ENCODE results near the gene CLUH.
A peak's percentile ranks its signal among the peaks of the same experiment; 100 is the strongest.

Gene CLUH

GRCh38 chr17:2703181-2703580 lies 8.4 kb downstream of the CLUH start:
- Histone ChIP-seq H2AK5ac (ENCODE audit: low read length) (no peak overlapping the region), H3K36me3 (ENCODE audit: control insufficient read depth in 1 of 2, insufficient read depth in 2 of 2, low read length in 2 of 2) (peaks cover 38 to 51% of the 10 kb centered on the region in 2 experiments), H4K12ac (ENCODE audit: low read depth, low read length) (no peak overlapping the region), H3K18ac (ENCODE audit: low read length) (no peak overlapping the region), H3K27ac (ENCODE audit: low read depth, low read length) (no peak overlapping the region), H3K4me2 (ENCODE audit: low read length) (no peak overlapping the region), H3K9me3 (ENCODE audit: insufficient read depth, low read depth, low read length) (peaks cover under 1% of the 10 kb centered on the region), H2BK120ac (ENCODE audit: insufficient read depth, low read length, poor library complexity) (no peak overlapping the region), H3K23ac (ENCODE audit: low read length) (no peak overlapping the region), H3K79me1 (ENCODE audit: low read length) (no peaks in the 10 kb centered on the region), H3K9ac (ENCODE audit: low read length) (no peak overlapping the region), H3K79me2 (ENCODE audit: control insufficient read depth, insufficient read depth, low read length, poor library complexity) (peaks cover 2% of the 10 kb centered on the region), H3K4ac (ENCODE audit: low read depth, low read length) (no peak overlapping the region), H3K27me3 (ENCODE audit: insufficient read depth, low read length) (no peaks in the 10 kb centered on the region), H4K8ac (ENCODE audit: low read depth, low read length) (no peak overlapping the region), H2BK5ac (ENCODE audit: low read depth, low read length, poor library complexity) (no peak overlapping the region), H3K14ac (ENCODE audit: low read length) (no peak overlapping the region), H3K4me1 (ENCODE audit: control insufficient read depth in 1 of 2, insufficient read depth in 2 of 2, low read length in 2 of 2) (no peaks in the 10 kb centered on the region), H3K4me3 (ENCODE audit: low read depth, low read length) (peak overlapping the region; percentile 10), H2AFZ (ENCODE audit: insufficient read depth, low read length, poor library complexity) (no peak overlapping the region), H4K91ac (ENCODE audit: low read depth, low read length) (no peak overlapping the region), H2BK12ac (ENCODE audit: low read length) (no peak overlapping the region)
- no CpG with 5 or more reads among the region's 20 CpGs for WGBS (ENCODE audit: extremely low coverage, insufficient coverage, insufficient read length)
- DNase-seq: no peak

GRCh38 chr17:2701996-2702741 lies 9.4 kb downstream of the CLUH start:
- Histone ChIP-seq H2AK5ac (ENCODE audit: low read length) (no peak overlapping the region), H3K9me3 (ENCODE audit: insufficient read depth, low read depth, low read length) (peaks cover 4% of the 10 kb centered on the region), H3K4ac (ENCODE audit: low read depth, low read length) (no peak overlapping the region), H3K79me2 (ENCODE audit: control insufficient read depth, insufficient read depth, low read length, poor library complexity) (no peaks in the 10 kb centered on the region), H3K14ac (ENCODE audit: low read length) (no peak overlapping the region), H4K12ac (ENCODE audit: low read depth, low read length) (no peak overlapping the region), H3K79me1 (ENCODE audit: low read length) (no peaks in the 10 kb centered on the region), H3K18ac (ENCODE audit: low read length) (no peak overlapping the region), H3K23ac (ENCODE audit: low read length) (no peak overlapping the region), H4K91ac (ENCODE audit: low read depth, low read length) (no peak overlapping the region), H3K4me1 (ENCODE audit: control insufficient read depth in 1 of 2, insufficient read depth in 2 of 2, low read length in 2 of 2) (no peaks in the 10 kb centered on the region), H2BK120ac (ENCODE audit: insufficient read depth, low read length, poor library complexity) (no peak overlapping the region), H3K36me3 (ENCODE audit: control insufficient read depth in 1 of 2, insufficient read depth in 2 of 2, low read length in 2 of 2) (peaks cover 48 to 60% of the 10 kb centered on the region in 2 experiments), H4K8ac (ENCODE audit: low read depth, low read length) (no peak overlapping the region), H2AFZ (ENCODE audit: insufficient read depth, low read length, poor library complexity) (no peak overlapping the region), H3K27me3 (ENCODE audit: insufficient read depth, low read length) (no peaks in the 10 kb centered on the region), H3K9ac (ENCODE audit: low read length) (no peak overlapping the region), H3K4me3 (ENCODE audit: low read depth, low read length) (no peak overlapping the region), H2BK12ac (ENCODE audit: low read length) (no peak overlapping the region), H3K4me2 (ENCODE audit: low read length) (no peak overlapping the region), H2BK5ac (ENCODE audit: low read depth, low read length, poor library complexity) (no peak overlapping the region), H3K27ac (ENCODE audit: low read depth, low read length) (no peak overlapping the region)
- no peak for DNase-seq
- no CpG with 5 or more reads among the region's 22 CpGs for WGBS (ENCODE audit: extremely low coverage, insufficient coverage, insufficient read length)

GRCh38 chr17:2701161-2701995 lies 10.2 kb downstream of the CLUH start:
- H3K27ac ChIP-seq (ENCODE audit: low read depth, low read length): no peak overlapping the region

GRCh38 chr17:2700491-2701141 lies 10.9 kb downstream of the CLUH start:
- H4K91ac ChIP-seq (ENCODE audit: low read depth, low read length): no peak overlapping the region
- no peaks in the 10 kb centered on the region for H3K4me1 ChIP-seq (ENCODE audit: control insufficient read depth in 1 of 2, insufficient read depth in 2 of 2, low read length in 2 of 2)
- H3K18ac ChIP-seq (ENCODE audit: low read length): no peak overlapping the region
- H3K14ac ChIP-seq (ENCODE audit: low read length): no peak overlapping the region
- no peak overlapping the region for H3K4me3 ChIP-seq (ENCODE audit: low read depth, low read length)
- H3K27me3 ChIP-seq (ENCODE audit: insufficient read depth, low read length): no peaks in the 10 kb centered on the region
- WGBS (ENCODE audit: extremely low coverage, insufficient coverage, insufficient read length): no CpG with 5 or more reads among the region's 27 CpGs
- H4K12ac ChIP-seq (ENCODE audit: low read depth, low read length): no peak overlapping the region
- H3K23ac ChIP-seq (ENCODE audit: low read length): no peak overlapping the region
- no peak overlapping the region for H2AFZ ChIP-seq (ENCODE audit: insufficient read depth, low read length, poor library complexity)
- no peaks in the 10 kb centered on the region for H3K79me2 ChIP-seq (ENCODE audit: control insufficient read depth, insufficient read depth, low read length, poor library complexity)
- no peak overlapping the region for H2BK12ac ChIP-seq (ENCODE audit: low read length)
- H2BK5ac ChIP-seq (ENCODE audit: low read depth, low read length, poor library complexity): no peak overlapping the region
- H3K27ac ChIP-seq (ENCODE audit: low read depth, low read length): no peak overlapping the region
- no peak overlapping the region for H4K8ac ChIP-seq (ENCODE audit: low read depth, low read length)
- H3K4me2 ChIP-seq (ENCODE audit: low read length): no peak overlapping the region
- H3K79me1 ChIP-seq (ENCODE audit: low read length): no peaks in the 10 kb centered on the region
- peaks cover 59 to 71% of the 10 kb centered on the region in 2 experiments for H3K36me3 ChIP-seq (ENCODE audit: control insufficient read depth in 1 of 2, insufficient read depth in 2 of 2, low read length in 2 of 2)
- no peak overlapping the region for H2AK5ac ChIP-seq (ENCODE audit: low read length)
- no peak overlapping the region for H2BK120ac ChIP-seq (ENCODE audit: insufficient read depth, low read length, poor library complexity)
- peaks cover 4% of the 10 kb centered on the region for H3K9me3 ChIP-seq (ENCODE audit: insufficient read depth, low read depth, low read length)
- DNase-seq: no peak
- H3K4ac ChIP-seq (ENCODE audit: low read depth, low read length): no peak overlapping the region
- no peak overlapping the region for H3K9ac ChIP-seq (ENCODE audit: low read length)

More at GRCh38 chr17:2701161-2701995, 10.2 kb downstream of the CLUH start:
- H2AFZ ChIP-seq (ENCODE audit: insufficient read depth, low read length, poor library complexity): no peak overlapping the region
- no peak overlapping the region for H3K4me3 ChIP-seq (ENCODE audit: low read depth, low read length)
- no peaks in the 10 kb centered on the region for H3K27me3 ChIP-seq (ENCODE audit: insufficient read depth, low read length)
- DNase-seq: no peak
- H2AK5ac ChIP-seq (ENCODE audit: low read length): no peak overlapping the region
- no peak overlapping the region for H3K23ac ChIP-seq (ENCODE audit: low read length)
- no peaks in the 10 kb centered on the region for H3K4me1 ChIP-seq (ENCODE audit: control insufficient read depth in 1 of 2, insufficient read depth in 2 of 2, low read length in 2 of 2)
- no peak overlapping the region for H3K18ac ChIP-seq (ENCODE audit: low read length)
- H3K36me3 ChIP-seq (ENCODE audit: control insufficient read depth in 1 of 2, insufficient read depth in 2 of 2, low read length in 2 of 2): peaks cover 52 to 66% of the 10 kb centered on the region in 2 experiments
- no peak overlapping the region for H3K4me2 ChIP-seq (ENCODE audit: low read length)
- no peak overlapping the region for H2BK5ac ChIP-seq (ENCODE audit: low read depth, low read length, poor library complexity)
- H4K12ac ChIP-seq (ENCODE audit: low read depth, low read length): no peak overlapping the region
- no peak overlapping the region for H3K14ac ChIP-seq (ENCODE audit: low read length)
- H3K9me3 ChIP-seq (ENCODE audit: insufficient read depth, low read depth, low read length): peaks cover 4% of the 10 kb centered on the region
- H4K8ac ChIP-seq (ENCODE audit: low read depth, low read length): no peak overlapping the region
- no peak overlapping the region for H3K4ac ChIP-seq (ENCODE audit: low read depth, low read length)
- no peak overlapping the region for H4K91ac ChIP-seq (ENCODE audit: low read depth, low read length)
- no peak overlapping the region for H2BK12ac ChIP-seq (ENCODE audit: low read length)
- no peak overlapping the region for H3K9ac ChIP-seq (ENCODE audit: low read length)
- no peak overlapping the region for H2BK120ac ChIP-seq (ENCODE audit: insufficient read depth, low read length, poor library complexity)
- WGBS (ENCODE audit: extremely low coverage, insufficient coverage, insufficient read length): no CpG with 5 or more reads among the region's 41 CpGs
- no peaks in the 10 kb centered on the region for H3K79me1 ChIP-seq (ENCODE audit: low read length)
- no peaks in the 10 kb centered on the region for H3K79me2 ChIP-seq (ENCODE audit: control insufficient read depth, insufficient read depth, low read length, poor library complexity)

Measured in trophoblast cell (in vitro differentiated cells and primary cell).